IPS DF 6.9 (cell line): ENCODE data around the gene ADCY1.

Experiments
- DNase-seq: peaks from one replicate; pipeline ENCODE4 v3.0.0-alpha.2; 2013; ENCODE audit warnings: low read depth, low spot score
- H3K27ac ChIP-seq: one replicate; pipeline ENCODE4 v1.5.1; 2013; ENCODE audit warnings: low read length, control low read depth
- H3K27me3 ChIP-seq: 2 replicates; pipeline ENCODE4 v1.6.1; 2013; ENCODE audit warnings: mild to moderate bottlenecking, low read length; ENCODE audit not compliant: control insufficient read depth, insufficient read depth
- H3K36me3 ChIP-seq: 2 replicates; pipeline ENCODE4 v1.6.1; 2013; ENCODE audit warnings: low read length; ENCODE audit not compliant: control insufficient read depth, insufficient read depth
- H3K4me1 ChIP-seq: 2 replicates; pipeline ENCODE4 v1.6.1; 2013; ENCODE audit warnings: low read length; ENCODE audit not compliant: control insufficient read depth, insufficient read depth
- H3K4me3 ChIP-seq: 2 replicates; pipeline ENCODE4 v1.5.1; 2013; ENCODE audit warnings: mild to moderate bottlenecking, low read length
- H3K9me3 ChIP-seq: 2 replicates; pipeline ENCODE4 v1.6.1; 2013; ENCODE audit warnings: low read length, inconsistent platforms; ENCODE audit not compliant: control insufficient read depth, insufficient read depth
- WGBS: extraction: QIAGEN DNeasy Blood & Tissue Kit; methylation state at CpG from one replicate; pipeline ENCODE4 v1.1.7; 2013; ENCODE audit warnings: mixed read lengths, missing lambda C conversion rate; ENCODE audit not compliant: insufficient read length, insufficient coverage; 5-methylcytosine and 5-hydroxymethylcytosine counted together

The ADCY1 gene

DNA sequence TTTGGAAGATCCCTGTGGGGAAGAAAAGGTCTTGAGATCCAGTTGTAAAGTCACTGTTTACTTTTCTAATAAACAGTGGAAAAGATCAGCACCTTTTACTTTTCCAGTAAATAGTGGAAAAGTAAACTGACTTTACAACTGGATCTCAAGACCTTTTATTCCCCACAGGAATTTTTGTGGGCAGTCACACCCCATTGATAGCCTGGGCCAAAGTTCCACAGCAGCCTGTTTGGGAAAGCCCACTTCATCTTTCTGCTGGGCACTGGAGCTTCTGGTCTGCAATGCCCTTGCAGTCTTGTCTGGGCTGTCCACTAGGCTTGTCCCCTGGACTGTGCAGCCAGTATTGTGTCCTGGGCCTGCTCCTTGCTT, 50.2 kb downstream of the ADCY1 start:
- H3K4me3 ChIP-seq: no peak overlapping the region
- H3K27me3 ChIP-seq: no peaks in the 10 kb centered on the region
- no peaks in the 10 kb centered on the region; the same call in 1 of the 2 replicates for H3K4me1 ChIP-seq
- H3K9me3 ChIP-seq: no peaks in the 10 kb centered on the region
- H3K36me3 ChIP-seq: no peaks in the 10 kb centered on the region
- no peak for DNase-seq
- no peak overlapping the region for H3K27ac ChIP-seq

DNA sequence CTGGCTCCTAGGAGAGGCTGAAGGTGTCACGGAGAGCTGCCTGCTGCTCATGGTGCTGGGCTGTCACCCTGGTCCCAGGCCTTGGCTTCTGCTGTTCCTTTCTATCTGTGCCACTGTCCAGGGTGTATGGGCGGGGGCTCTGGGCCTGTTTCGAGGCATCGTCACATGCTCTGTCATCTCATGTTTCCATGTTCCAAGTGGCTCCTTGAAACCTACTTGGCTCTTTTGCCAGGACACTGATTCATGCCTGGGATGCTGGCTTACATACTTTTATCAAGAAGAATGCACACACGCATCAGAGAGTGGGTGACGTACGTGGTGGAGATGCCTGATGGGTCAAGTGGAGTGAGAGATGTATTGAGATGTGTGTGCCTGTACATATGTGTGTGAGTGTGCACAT, 50.9 kb downstream of the ADCY1 start:
- Histone ChIP-seq H3K9me3 (no peaks in the 10 kb centered on the region), H3K36me3 (no peaks in the 10 kb centered on the region), H3K27ac (no peak overlapping the region), H3K4me1 (no peaks in the 10 kb centered on the region; the same call in 1 of the 2 replicates), H3K4me3 (no peak overlapping the region), H3K27me3 (no peaks in the 10 kb centered on the region)
- DNase-seq: no peak
- WGBS: no CpG with 5 or more reads among the region's 7 CpGs

DNA sequence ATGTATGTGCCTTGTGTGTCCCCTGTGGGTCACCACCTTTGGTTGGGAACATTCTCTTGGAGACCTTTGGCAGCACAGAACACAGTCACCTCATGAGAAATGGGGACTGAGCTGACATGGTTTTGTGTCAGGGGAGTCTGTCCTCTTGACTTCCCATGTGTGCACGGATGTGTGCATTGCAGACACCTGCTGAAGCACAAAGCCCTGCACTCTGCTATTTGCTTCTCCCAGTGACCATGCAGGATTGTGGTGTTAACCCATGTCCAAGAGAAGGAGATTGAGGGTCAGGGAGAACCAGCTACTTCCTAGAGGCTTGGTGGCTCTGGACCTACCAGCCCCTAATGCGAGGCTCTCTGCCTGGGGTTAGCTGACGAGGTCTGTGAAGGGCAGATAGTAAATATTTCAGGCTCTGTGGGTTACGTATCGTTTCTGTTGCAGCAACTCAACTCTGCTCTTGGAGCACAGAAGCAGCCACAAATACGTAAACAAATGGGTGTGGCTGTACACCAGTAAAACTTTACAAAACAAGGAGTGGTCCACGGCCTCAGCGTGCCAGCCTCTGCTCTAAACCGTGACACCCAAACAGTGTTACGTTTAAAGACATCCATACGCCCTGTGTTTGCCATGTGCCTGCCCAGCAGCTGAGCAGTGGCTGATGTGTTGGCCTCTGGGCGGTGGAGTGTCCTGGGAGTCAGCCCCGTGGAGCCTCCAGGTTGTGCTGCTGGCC, 51.7 kb downstream of the ADCY1 start:
- Histone ChIP-seq H3K27ac (no peak overlapping the region), H3K36me3 (no peaks in the 10 kb centered on the region), H3K4me1 (no peaks in the 10 kb centered on the region; the same call in 1 of the 2 replicates), H3K9me3 (no peaks in the 10 kb centered on the region), H3K4me3 (no peak overlapping the region), H3K27me3 (no peaks in the 10 kb centered on the region)
- DNase-seq: no peak
- WGBS: no CpG with 5 or more reads among the region's 13 CpGs

DNA sequence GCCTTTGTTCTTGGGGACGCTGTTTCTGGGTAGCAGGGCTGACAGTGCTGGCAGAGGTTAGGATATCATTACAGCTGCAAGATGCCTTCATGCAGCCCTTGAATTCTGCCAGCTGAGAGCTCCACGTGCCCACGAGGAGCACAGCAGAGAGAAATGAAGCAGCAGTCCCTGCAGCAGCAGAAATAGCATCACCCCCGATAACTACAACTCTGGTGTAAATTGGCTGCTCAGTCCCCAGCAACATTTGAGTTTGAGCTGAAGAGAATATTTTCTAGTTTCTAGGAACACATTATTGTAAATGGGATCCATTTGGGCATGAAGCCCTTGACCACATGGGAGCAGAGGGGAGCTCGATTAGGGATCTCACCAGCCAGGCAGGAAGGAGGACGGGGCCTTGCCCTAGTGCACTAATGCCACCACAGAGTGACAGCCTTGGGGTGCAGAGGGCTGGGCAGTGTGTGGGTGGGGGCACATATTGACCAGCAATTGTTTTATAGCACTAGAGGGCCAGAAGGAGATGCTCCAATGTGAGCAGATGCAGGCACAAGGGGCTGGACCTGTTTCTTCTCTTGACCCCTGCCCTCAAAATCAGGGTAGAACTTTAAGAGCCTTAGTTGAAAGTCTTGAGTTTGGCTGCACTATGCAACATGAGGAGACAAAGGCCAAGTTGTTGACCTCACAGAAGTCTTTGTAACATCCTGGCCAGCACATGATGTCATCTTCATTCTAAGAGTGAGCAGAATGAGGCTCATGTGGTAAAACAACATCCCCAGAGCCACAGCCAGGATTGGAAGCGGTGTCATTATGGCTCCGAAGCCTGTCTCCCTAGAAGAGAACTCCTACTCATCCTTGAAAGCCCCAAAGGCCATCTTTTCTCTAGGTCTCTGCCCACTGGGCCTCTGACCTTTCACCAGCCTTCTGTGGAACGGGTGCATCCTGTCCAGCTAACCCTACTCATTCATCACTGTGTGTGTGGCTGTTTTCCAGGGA, 52.6 kb downstream of the ADCY1 start:
- H3K36me3 ChIP-seq: no peaks in the 10 kb centered on the region
- no peaks in the 10 kb centered on the region; the same call in 1 of the 2 replicates for H3K4me1 ChIP-seq
- no peaks in the 10 kb centered on the region for H3K9me3 ChIP-seq
- H3K27ac ChIP-seq: no peak overlapping the region
- no peak for DNase-seq
- WGBS: no CpG with 5 or more reads among the region's 9 CpGs
- H3K27me3 ChIP-seq: no peaks in the 10 kb centered on the region
- no peak overlapping the region for H3K4me3 ChIP-seq

DNA sequence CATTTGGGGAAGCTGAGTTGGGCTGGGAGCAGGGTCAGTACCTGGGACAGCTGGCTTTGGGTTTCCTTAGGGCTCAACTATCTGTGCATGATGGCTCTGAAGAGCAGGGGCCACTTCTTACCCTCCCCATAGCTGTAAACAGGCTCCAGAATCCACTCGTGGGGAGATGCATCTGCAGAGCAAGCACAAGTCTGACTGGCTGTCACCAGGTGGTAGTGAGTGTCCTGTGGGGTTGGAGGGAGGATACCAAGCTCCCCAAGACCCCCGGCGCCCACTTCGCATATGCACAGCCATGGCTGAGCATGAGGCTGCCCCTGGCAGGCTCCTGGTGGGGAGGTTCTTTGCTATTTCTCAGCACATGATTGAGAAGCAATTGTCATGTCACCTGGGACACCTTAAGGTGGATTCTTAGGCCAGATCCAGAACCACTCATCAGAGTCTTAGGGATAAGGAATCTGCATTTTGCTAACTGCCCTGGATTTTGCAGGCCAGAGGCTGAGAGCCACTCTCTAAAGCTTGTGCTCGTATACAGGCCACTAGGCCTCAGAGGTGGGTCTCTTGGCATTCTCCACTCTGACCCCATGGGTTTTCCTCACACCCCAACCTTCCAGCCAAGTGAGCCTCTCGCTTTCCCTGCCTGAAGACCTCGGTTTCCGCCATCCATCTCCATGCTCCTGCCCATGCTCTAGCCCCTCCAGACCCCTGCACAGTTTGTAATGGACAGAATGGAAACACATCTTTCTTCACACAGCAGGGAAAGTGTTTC, 53.7 kb downstream of the ADCY1 start:
- Histone ChIP-seq H3K36me3 (no peaks in the 10 kb centered on the region), H3K27ac (no peak overlapping the region), H3K9me3 (no peaks in the 10 kb centered on the region), H3K4me1 (no peaks in the 10 kb centered on the region; the same call in 1 of the 2 replicates), H3K4me3 (no peak overlapping the region), H3K27me3 (no peaks in the 10 kb centered on the region)
- DNase-seq: no peak
- WGBS: no CpG with 5 or more reads among the region's 8 CpGs

DNA sequence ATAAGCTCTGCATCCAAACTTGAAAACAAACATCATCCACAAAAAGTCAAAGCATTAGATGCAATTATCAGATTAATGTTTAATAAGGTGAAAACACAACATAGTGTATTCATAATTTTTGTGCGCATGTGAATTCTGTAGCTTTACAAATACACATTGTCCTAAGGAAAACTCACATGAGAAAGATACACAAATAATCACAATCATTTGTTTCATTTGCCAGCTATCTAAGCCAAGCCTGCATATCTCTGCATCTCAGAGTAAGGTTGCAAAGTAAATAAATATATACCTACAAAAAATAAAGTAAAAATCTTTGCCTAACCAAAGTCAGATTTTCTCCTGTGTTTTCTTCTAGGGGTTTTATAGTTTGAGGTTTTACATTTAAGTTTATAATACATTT, 57.4 kb downstream of the ADCY1 start:
- WGBS: no CpG with 5 or more reads among the region's 1 CpG
- Histone ChIP-seq H3K27ac (no peak overlapping the region), H3K4me3 (no peak overlapping the region), H3K9me3 (no peaks in the 10 kb centered on the region), H3K36me3 (no peaks in the 10 kb centered on the region), H3K27me3 (no peaks in the 10 kb centered on the region), H3K4me1 (no peaks in the 10 kb centered on the region)
- no peak for DNase-seq

DNA sequence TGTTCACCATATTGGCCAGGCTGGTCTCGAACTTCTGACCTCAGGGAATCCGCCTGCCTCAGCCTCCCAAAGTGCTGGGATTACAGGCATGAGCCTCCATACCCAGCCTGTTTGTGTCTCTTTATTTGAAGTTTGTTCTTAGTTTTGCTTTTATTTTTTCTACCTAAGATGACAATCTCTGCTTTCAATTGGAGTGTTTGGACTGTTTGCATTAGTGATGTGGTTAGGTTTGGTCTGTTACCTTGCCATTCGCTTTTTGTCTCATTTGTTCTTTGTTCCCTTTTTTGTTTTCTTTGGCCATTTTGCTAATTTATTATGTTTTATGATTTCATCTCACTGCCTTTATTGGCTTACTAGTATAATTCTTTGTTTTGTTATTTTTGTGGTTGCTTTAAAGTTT, 62.6 kb downstream of the ADCY1 start:
- Histone ChIP-seq H3K36me3 (no peaks in the 10 kb centered on the region), H3K9me3 (no peaks in the 10 kb centered on the region), H3K27ac (no peak overlapping the region), H3K4me1 (no peaks in the 10 kb centered on the region), H3K4me3 (no peak overlapping the region), H3K27me3 (no peaks in the 10 kb centered on the region)
- no CpG with 5 or more reads among the region's 3 CpGs for WGBS
- DNase-seq: no peak

DNA sequence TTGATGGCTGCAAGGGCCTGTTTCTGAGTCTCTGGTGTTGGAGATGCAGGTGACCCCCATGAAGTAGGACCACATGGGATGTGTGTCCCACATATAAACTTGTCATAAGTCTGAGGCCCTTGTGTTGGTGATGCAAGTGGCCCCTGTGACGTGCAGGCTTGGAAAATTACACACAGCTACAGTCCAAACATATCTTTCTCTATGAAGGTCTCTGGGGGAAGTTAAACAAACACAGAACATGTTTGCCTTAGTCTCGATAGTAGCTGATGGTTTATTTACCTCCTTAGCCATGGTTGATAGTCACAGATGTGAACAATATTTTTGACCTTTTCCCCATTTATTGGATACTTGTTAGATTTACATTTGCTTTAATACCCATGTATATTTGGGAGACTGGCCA, 64.7 kb downstream of the ADCY1 start:
- Histone ChIP-seq H3K4me1 (no peaks in the 10 kb centered on the region), H3K4me3 (no peak overlapping the region), H3K27me3 (no peaks in the 10 kb centered on the region), H3K9me3 (no peaks in the 10 kb centered on the region), H3K36me3 (no peaks in the 10 kb centered on the region), H3K27ac (no peak overlapping the region)
- no CpG with 5 or more reads among the region's 2 CpGs for WGBS
- DNase-seq: no peak

DNA sequence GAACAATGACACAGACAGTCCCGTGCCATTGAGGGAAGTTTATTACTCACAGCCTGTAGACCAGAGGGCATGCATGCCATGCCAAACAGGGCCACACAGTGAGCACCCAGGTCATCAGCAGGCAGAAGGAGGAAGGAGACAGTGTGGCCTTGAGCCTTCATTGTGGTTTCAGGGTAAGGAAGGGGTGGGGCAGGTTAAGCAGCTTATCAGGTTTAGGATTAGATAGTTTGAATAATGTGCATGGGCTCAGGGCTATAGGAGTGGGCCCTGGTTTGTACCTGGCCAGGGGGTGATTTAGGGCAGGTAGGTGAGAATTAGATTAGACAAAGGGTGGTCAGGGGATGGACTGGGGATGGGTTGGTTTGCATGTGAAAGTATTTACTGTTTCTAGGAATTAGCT, 67.9 kb downstream of the ADCY1 start:
- no CpG with 5 or more reads among the region's 1 CpG for WGBS
- Histone ChIP-seq H3K9me3 (no peaks in the 10 kb centered on the region), H3K4me1 (no peaks in the 10 kb centered on the region), H3K36me3 (no peaks in the 10 kb centered on the region), H3K4me3 (no peak overlapping the region), H3K27me3 (no peaks in the 10 kb centered on the region), H3K27ac (no peak overlapping the region)
- DNase-seq: no peak

DNA sequence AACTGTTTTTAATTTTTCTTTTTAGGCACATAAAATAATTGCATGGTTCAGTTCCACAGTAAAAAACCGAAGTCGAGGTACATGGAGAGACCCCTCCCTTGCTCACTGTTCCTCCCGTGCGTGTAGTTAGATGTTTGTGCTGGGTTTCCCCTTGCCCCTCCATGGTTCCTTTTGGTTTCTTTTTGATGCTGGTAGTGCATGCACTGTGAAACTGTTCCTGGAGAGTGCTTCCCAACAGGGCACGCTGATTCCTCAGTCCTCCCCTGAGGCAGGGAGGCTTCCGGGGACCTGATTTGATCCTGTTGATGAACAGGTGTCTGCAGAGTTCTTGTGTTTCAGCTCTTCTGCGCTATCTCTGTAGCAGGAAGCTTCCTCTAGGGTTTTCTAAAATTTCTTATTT, 69.5 kb downstream of the ADCY1 start:
- Histone ChIP-seq H3K4me3 (no peak overlapping the region), H3K36me3 (no peaks in the 10 kb centered on the region), H3K9me3 (no peaks in the 10 kb centered on the region), H3K4me1 (no peaks in the 10 kb centered on the region), H3K27me3 (no peaks in the 10 kb centered on the region), H3K27ac (no peak overlapping the region)
- no peak for DNase-seq
- no CpG with 5 or more reads among the region's 7 CpGs for WGBS
